Endothelial cell of umbilical vein (primary cell): ENCODE data around the gene CLCA1. TPM values are rescaled to one million over a fixed set of nuclear protein-coding genes. Genes with fewer than 3 reads are reported as not detected.

Source experiments
- BruUV-seq: library from RNA; stranded (reverse); fragments of 400-500 nt; replicated peaks from 2 replicates; lab custom pipeline; 2021; lab: Mats Ljungman, UMichigan
- CTCF ChIA-PET: fragments of 300-600, 350-600 bp; sonication (Branson Sonifier 250); formaldehyde crosslinking; loops from one replicate; lab custom pipeline; 2021; ENCODE audit warnings: antibody characterized with exemption, inconsistent platforms; lab: Charles Lee
- POLR2A ChIA-PET: fragments of 300-600, 350-600 bp; sonication (Branson Sonifier 250); formaldehyde crosslinking; loops from one replicate; lab custom pipeline; 2021; ENCODE audit warnings: antibody characterized with exemption, inconsistent platforms; lab: Charles Lee
- DNase-seq: peaks from one replicate; pipeline ENCODE4 v3.0.0-alpha.2; 2011; ENCODE audit warnings: low read depth, low spot score
- FAIRE-seq: peaks from 2 replicates; lab custom pipeline; 2011; peaks lifted over from hg19 to GRCh38; lab: Jason Lieb, UNC
- H2AFZ ChIP-seq: 2 replicates; pipeline ENCODE4 v1.6.0; 2012; ENCODE audit warnings: low read depth, low read length, control low read depth, inconsistent platforms
- H3K27ac ChIP-seq: 2 replicates; pipeline ENCODE4 v1.5.1; 2011; ENCODE audit warnings: low read depth, mild to moderate bottlenecking, control low read depth, low read length, moderate library complexity; ENCODE audit not compliant: insufficient read depth
- H3K27me3 ChIP-seq, 2 experiments: 2 replicates each; pipeline versions ENCODE4 v1.6.0 to v1.6.1; 2011; ENCODE audit warnings: low read length in 2 of 2, mixed read lengths in 1 of 2; ENCODE audit not compliant: control insufficient read depth in 2 of 2, insufficient read depth in 2 of 2
- H3K36me3 ChIP-seq, 2 experiments: 2 replicates in 1 of 2; 3 replicates in 1 of 2; pipeline ENCODE4 v1.5.1; 2011; ENCODE audit warnings: low read length in 2 of 2, mild to moderate bottlenecking in 1 of 2, moderate library complexity in 1 of 2; ENCODE audit not compliant: control insufficient read depth in 2 of 2, insufficient read depth in 2 of 2; ENCODE audit errors: extremely low read depth in 1 of 2
- H3K4me1 ChIP-seq: 3 replicates; pipeline ENCODE4 v1.5.1; 2011; ENCODE audit warnings: mild to moderate bottlenecking, low read length; ENCODE audit not compliant: control insufficient read depth, insufficient read depth; ENCODE audit errors: extremely low read depth
- H3K4me2 ChIP-seq: 2 replicates; pipeline ENCODE4 v1.6.1; 2011; ENCODE audit warnings: low read length, control low read depth, mixed read lengths; ENCODE audit not compliant: insufficient read depth
- H3K4me3 ChIP-seq, 3 experiments: fragments of 200-600 bp in 1 of 3; sonication (generic), shearing (Covaris generic) in 1 of 3; replicated peaks in 1 of 3; 2 replicates each; pipeline ENCODE4 v1.5.1; 2011 to 2016; ENCODE audit warnings: control low read depth in 3 of 3, low read length in 3 of 3, mild to moderate bottlenecking in 2 of 3, inconsistent platforms in 1 of 3, low read depth in 1 of 3, moderate library complexity in 1 of 3; ENCODE audit not compliant: insufficient read depth in 1 of 3
- H3K79me2 ChIP-seq: 2 replicates; pipeline ENCODE4 v1.6.0; 2012; ENCODE audit warnings: low read length, inconsistent platforms; ENCODE audit not compliant: control insufficient read depth, insufficient read depth
- H3K9ac ChIP-seq: replicated peaks from 2 replicates; pipeline ENCODE3; 2011; ENCODE audit warnings: low read length, control low read depth; ENCODE audit not compliant: insufficient read depth; ENCODE audit errors: extremely low read depth
- H3K9me1 ChIP-seq: replicated peaks from 3 replicates; pipeline ENCODE4 v1.6.0; 2011; ENCODE audit warnings: mild to moderate bottlenecking, low read length; ENCODE audit not compliant: control insufficient read depth, insufficient read depth; ENCODE audit errors: extremely low read depth
- H3K9me3 ChIP-seq: replicated peaks from 2 replicates; pipeline ENCODE4 v1.5.1; 2012; ENCODE audit warnings: low read length, inconsistent platforms; ENCODE audit not compliant: control insufficient read depth, insufficient read depth
- H4K20me1 ChIP-seq: replicated peaks from 2 replicates; pipeline ENCODE3; 2011; ENCODE audit warnings: mild to moderate bottlenecking, low read length; ENCODE audit not compliant: control insufficient read depth, insufficient read depth; ENCODE audit errors: extremely low read depth
- EZH2 ChIP-seq: IDR thresholded peaks from 2 replicates; pipeline ENCODE4 v1.6.1; 2012; ENCODE audit warnings: borderline replicate concordance, low read depth, mild to moderate bottlenecking, moderate library complexity, low read length, inconsistent platforms; ENCODE audit not compliant: severe bottlenecking
- FOS ChIP-seq: IDR thresholded peaks from 2 replicates; pipeline ENCODE4 v1.6.1; 2011; ENCODE audit warnings: mild to moderate bottlenecking, low read length, moderate library complexity, borderline replicate concordance; ENCODE audit not compliant: insufficient read depth
- GATA2 ChIP-seq: IDR thresholded peaks from 2 replicates; pipeline ENCODE4 v1.7.0; 2011; ENCODE audit warnings: low read depth, mild to moderate bottlenecking, moderate library complexity, mixed read lengths, low read length; ENCODE audit not compliant: insufficient read length, insufficient read depth
- JUN ChIP-seq: IDR thresholded peaks from 2 replicates; pipeline ENCODE4 v1.6.1; 2011; ENCODE audit warnings: borderline replicate concordance, low read depth; ENCODE audit not compliant: insufficient read length, insufficient read depth
- MYC ChIP-seq: IDR thresholded peaks from one replicate; pipeline ENCODE4 v1.6.1; 2011; ENCODE audit warnings: mild to moderate bottlenecking, low read depth, low read length
- POLR2A ChIP-seq: IDR thresholded peaks from 2 replicates; pipeline ENCODE4 v1.6.1; 2012; ENCODE audit warnings: low read depth, mild to moderate bottlenecking, control low read depth, low read length
- POLR2AphosphoS5 ChIP-seq: IDR thresholded peaks from 2 replicates; pipeline ENCODE4 v1.6.1; 2012; ENCODE audit warnings: low read depth, mild to moderate bottlenecking, control low read depth, low read length, moderate library complexity; ENCODE audit not compliant: insufficient read depth
- dilution Hi-C: fragments of 300-500 bp; cut with MboI; formaldehyde crosslinking; loops from one replicate; pipeline ENCODE4 v1.15.0; 2019; ENCODE audit warnings: low sequenced_read_pairs; ENCODE audit not compliant: extremely low pct_ligation_motif_present
- intact Hi-C: fragments of 100-400 bp; cut with micrococcal nuclease; formaldehyde crosslinking; loops from one replicate; pipeline ENCODE4 v1.10.0; 2022
- polyA plus RNA-seq, 4 experiments: library from polyadenylated mRNA; depleted of rRNA in 3 of 4; stranded (reverse) in 3 of 4; unstranded in 1 of 4; fragments of >200 nt; gene quantifications; 2 replicates each; pipeline versions ENCODE4 v1.2.1 to v1.2.3, GENCODE V29; 2011 to 2012; ENCODE audit warnings: missing spikeins in 1 of 4
- total RNA-seq: library from RNA; stranded (reverse); gene quantifications from 2 replicates; pipeline ENCODE4 v1.2.3, GENCODE V29; 2021
- TF ChIP-seq, protein P1 (sequence below): IDR thresholded peaks from 2 replicates; pipeline ENCODE4 v1.6.1; 2011; ENCODE audit not compliant: insufficient read depth, insufficient read length
- TF ChIP-seq, protein P2 (sequence below), 2 donors: IDR thresholded peaks; 1 replicate in 1 of 2; 2 replicates in 1 of 2; pipeline ENCODE4 v1.5.1; 2011; ENCODE audit warnings: low read length in 2 of 2, mild to moderate bottlenecking in 2 of 2, moderate library complexity in 2 of 2, control low read depth in 1 of 2, inconsistent platforms in 1 of 2, low read depth in 1 of 2; ENCODE audit not compliant: insufficient read depth in 1 of 2; ENCODE audit errors: extremely low read depth in 1 of 2

CLCA1 gene
- total and polyA plus RNA-seq, 2 donors (not counting 3 experiments of a cell fraction or from before 2014, with no cell fraction given): not detected

DNA sequence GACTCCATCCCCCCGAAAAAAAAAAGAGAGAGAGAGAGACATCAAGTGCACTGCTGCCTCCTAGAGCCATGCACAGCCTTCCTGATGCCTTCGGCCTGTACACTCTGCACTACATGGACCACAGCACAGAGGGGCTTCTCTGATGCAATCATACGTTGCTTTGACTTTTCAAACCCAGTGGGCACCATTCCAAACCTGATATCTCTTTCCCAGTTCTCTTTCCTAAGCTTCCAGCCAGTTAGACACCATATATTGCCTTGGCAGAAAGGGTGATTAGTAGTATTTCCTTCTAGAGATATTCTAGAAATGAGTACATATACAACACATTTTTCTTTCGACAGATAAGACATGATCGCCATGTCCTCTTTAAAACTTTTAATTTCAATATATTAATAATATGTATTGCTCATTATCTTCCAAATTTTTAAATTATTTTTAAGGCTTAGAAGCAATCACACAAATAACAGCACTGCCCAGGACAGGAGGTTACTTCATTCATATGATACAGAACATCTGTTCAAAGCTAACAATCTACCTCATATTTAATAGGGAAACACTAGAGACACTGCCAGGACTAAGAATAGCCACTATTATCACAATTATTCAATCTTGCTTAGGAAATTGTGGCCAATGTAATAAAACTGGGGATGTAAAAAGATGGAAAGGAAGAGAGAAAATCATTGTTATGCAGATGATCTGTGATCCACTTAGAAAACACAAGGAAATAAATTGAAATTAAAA is 9.9 kb downstream of the CLCA1 start:
- no peak for DNase-seq
- no TSS peak for BruUV-seq
- Histone ChIP-seq H3K36me3 (no peaks in the 10 kb centered on the region), H3K4me2 (no peak overlapping the region), H3K4me1 (no peaks in the 10 kb centered on the region), H4K20me1 (no peaks in the 10 kb centered on the region), H3K9me1 (no peaks in the 10 kb centered on the region), H3K9me3 (no peaks in the 10 kb centered on the region), H3K27ac (no peak overlapping the region), H2AFZ (no peak overlapping the region), H3K9ac (no peak overlapping the region), H3K27me3 (peaks cover 0 to 1% of the 10 kb centered on the region in 2 experiments), H3K79me2 (no peaks in the 10 kb centered on the region), H3K4me3 (no peak overlapping the region)
- intact Hi-C loops (loop anchor here (10.0 kb wide), 2 partner anchors 206 to 606 kb away; no protein-coding TSS in a partner anchor), dilution Hi-C loops (no loop called here)
- no peak for FAIRE-seq
- ChIA-PET CTCF (interaction anchor here (0.6 kb wide), 1 partner anchor 99 kb away, joined by 3 read pairs; no protein-coding TSS in a partner anchor), POLR2A (no interaction called here)
- TF ChIP-seq POLR2A (no peak), MYC (no peak), POLR2AphosphoS5 (no peak), EZH2 (no peak), GATA2 (no peak), FOS (no peak), JUN (no peak)
- TF ChIP-seq, protein P1, sequence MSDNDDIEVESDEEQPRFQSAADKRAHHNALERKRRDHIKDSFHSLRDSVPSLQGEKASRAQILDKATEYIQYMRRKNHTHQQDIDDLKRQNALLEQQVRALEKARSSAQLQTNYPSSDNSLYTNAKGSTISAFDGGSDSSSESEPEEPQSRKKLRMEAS: no peak
- TF ChIP-seq, protein P2, sequence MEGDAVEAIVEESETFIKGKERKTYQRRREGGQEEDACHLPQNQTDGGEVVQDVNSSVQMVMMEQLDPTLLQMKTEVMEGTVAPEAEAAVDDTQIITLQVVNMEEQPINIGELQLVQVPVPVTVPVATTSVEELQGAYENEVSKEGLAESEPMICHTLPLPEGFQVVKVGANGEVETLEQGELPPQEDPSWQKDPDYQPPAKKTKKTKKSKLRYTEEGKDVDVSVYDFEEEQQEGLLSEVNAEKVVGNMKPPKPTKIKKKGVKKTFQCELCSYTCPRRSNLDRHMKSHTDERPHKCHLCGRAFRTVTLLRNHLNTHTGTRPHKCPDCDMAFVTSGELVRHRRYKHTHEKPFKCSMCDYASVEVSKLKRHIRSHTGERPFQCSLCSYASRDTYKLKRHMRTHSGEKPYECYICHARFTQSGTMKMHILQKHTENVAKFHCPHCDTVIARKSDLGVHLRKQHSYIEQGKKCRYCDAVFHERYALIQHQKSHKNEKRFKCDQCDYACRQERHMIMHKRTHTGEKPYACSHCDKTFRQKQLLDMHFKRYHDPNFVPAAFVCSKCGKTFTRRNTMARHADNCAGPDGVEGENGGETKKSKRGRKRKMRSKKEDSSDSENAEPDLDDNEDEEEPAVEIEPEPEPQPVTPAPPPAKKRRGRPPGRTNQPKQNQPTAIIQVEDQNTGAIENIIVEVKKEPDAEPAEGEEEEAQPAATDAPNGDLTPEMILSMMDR (IDR thresholded peaks at IDR 0.05; ENCODE audit: extremely low read depth in 1 of 2, insufficient read depth in 1 of 2, low read depth in 1 of 2, low read length in 2 of 2): no peak
